Measurements from ENCODE around the gene HCFC1.

Gene HCFC1

DNA sequence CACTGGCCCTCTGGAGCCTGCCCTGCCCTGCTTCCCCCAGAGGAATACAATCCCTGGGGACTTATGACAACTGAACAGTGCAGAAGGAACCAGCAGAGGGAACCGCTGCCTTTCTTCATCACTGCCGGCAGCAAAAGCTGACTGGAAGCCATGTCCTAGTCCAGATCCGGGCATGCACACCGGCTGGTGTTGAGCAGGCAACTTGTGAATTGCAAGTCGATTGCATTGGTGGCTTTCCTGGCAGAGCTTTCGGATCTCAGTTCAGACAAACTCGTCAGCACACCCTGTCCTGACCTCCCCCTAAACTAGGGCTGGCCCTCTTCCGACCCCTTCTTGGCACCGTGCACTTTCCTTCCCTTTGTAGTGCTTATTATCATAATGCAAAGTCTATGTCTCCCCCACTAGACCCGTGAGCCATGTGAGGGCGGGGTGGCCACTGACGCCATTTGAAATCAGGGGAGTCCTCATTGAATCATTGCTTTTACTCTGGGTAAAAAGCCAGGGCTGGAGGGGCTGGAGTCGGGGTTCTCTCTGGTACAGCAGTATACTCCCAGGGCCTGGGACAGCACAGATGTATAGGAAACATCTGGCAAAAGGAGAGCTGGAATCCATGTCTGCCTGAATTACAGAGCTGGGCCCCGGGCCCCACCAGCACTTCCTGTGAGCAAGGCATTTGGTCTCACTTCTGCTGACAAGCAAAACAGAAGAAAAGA is 47.3 kb downstream of the HCFC1 start:
- peak; percentile 19 for DNase-seq (ENCODE audit: low read depth)

GRCh38 chrX:153922932-153923857 is 48.4 kb downstream of the HCFC1 start:
- peak; percentile 41 for DNase-seq (ENCODE audit: low read depth)

- no peak for DNase-seq (ENCODE audit: low read depth)
Measured at GRCh38 chrX:153921511-153922446, 49.8 kb downstream of the HCFC1 start.

- no peak for DNase-seq (ENCODE audit: low read depth)
Measured at GRCh38 chrX:153921070-153921469, 50.5 kb downstream of the HCFC1 start.

GRCh38 chrX:153920546-153920945 is 51.1 kb downstream of the HCFC1 start:
- DNase-seq (ENCODE audit: low read depth) = no peak

DNA sequence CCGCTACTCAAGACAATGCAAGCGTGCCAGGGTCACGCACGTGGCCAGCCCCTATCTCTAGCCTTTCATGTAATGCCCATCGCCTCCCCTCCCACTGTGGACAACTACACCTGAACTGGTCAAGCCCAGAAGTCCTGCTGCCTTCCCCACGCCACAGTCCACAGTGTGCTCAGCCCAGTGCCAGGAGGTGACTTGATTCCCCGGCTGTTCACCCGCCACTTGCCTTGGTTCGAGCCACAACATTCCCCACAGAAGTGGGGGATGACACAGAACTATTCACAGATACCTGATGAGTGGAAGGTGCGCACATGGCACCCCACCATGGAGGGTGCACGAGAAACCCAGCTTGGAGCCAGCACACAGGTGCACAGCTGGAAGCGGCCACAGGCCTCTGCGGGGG is 52.3 kb downstream of the HCFC1 start:
- no peak for DNase-seq (ENCODE audit: low read depth)

- no peak for DNase-seq (ENCODE audit: low read depth)
Measured at GRCh38 chrX:153917869-153918268, 53.7 kb downstream of the HCFC1 start.

GRCh38 chrX:153913701-153914100 is 57.9 kb downstream of the HCFC1 start:
- DNase-seq (ENCODE audit: low read depth) = no peak

- DNase-seq (ENCODE audit: low read depth) = no peak
Measured at GRCh38 chrX:153913211-153913610, 58.4 kb downstream of the HCFC1 start.

DNA sequence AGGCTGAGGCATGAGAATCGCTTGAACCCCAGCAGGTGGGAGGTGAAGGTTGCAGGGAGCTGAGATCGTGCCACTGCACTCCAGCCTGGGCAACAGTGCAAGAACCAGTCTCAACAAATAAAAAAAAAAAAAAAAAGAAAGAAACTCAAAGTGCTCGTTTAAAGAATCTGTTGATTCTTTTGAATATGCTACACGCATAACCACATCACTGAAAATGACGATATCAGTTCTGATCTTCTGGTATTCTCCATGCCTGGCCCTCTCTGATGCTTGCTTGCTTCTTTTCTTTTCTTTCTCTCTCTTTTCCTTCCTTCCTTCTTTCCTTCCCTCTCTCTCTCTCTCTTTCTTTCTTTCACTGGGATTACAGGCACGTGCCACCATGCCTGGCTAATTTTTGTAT is 59.8 kb downstream of the HCFC1 start:
- no peak for DNase-seq (ENCODE audit: low read depth)

DNA sequence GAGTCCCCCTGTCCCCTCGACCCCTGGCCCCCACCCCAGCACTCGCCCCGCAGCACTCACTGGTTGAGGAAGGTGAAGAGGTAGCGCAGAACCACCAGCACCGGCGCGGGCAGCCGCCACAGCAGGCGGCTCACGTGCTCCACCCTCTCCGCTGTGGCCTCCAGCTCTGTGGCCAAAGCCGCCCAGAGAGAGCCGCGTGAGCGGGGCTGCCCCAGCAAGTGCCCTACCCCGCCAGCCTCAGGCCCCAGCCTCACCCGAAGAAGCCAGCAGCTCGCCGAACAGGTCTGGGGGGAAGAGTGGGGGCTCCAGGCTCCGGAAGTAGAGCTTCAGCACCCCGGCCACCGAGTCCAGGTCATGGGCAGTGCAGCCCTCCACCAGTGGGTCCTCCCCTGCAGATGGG is 61.2 kb downstream of the HCFC1 start:
- no peak for DNase-seq (ENCODE audit: low read depth)

DNA sequence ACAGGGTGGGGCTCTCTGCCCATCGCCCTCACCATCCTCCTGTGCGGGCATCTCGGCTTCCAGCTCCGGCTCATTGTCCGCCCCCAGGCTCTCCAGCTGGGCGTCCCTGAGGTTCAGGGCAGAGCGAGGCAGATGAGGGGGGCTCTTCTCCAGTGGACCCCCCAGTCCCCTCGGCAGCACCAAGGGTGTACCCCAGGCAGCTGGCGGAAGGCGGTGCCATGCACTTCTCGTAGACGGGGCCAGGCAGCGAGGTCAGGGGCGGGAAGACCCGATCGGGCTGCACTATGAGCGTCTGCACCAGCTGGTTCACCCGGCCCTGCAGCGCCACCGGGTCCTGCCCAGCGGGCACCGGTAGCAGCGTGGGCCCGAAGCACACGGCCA is 61.6 kb downstream of the HCFC1 start:
- no peak for DNase-seq (ENCODE audit: low read depth)

- DNase-seq (ENCODE audit: low read depth) = no peak
Measured at GRCh38 chrX:153909024-153909979, 62.3 kb downstream of the HCFC1 start.

GRCh38 chrX:153908219-153908860 is 63.3 kb downstream of the HCFC1 start:
- DNase-seq (ENCODE audit: low read depth) = no peak

DNA sequence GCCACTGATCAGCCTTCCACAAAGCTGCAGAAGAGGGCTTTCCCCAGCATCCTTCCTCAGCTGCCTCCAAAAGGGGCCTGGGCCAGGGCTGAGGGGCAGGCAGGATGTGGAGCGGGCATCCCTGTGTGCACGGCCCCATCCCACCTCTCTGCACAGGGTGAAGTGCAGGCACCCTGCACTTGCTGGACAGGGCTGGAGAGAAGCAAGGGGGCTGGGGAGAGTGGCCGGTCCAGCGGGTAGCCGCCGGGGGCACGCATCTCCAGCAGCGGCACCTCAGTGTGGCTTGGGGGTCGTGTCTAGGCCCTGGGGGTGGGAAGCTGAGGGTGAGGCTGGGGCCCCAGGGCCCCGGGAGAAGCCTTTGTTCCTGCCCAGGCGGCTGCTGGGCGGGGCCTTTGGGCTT is 64.2 kb downstream of the HCFC1 start:
- no peak for DNase-seq (ENCODE audit: low read depth)

GRCh38 chrX:153906126-153906917 is 65.3 kb downstream of the HCFC1 start:
- no peak for DNase-seq (ENCODE audit: low read depth)

GRCh38 chrX:153905481-153906095 is 66.0 kb downstream of the HCFC1 start:
- DNase-seq (ENCODE audit: low read depth) = no peak

DNA sequence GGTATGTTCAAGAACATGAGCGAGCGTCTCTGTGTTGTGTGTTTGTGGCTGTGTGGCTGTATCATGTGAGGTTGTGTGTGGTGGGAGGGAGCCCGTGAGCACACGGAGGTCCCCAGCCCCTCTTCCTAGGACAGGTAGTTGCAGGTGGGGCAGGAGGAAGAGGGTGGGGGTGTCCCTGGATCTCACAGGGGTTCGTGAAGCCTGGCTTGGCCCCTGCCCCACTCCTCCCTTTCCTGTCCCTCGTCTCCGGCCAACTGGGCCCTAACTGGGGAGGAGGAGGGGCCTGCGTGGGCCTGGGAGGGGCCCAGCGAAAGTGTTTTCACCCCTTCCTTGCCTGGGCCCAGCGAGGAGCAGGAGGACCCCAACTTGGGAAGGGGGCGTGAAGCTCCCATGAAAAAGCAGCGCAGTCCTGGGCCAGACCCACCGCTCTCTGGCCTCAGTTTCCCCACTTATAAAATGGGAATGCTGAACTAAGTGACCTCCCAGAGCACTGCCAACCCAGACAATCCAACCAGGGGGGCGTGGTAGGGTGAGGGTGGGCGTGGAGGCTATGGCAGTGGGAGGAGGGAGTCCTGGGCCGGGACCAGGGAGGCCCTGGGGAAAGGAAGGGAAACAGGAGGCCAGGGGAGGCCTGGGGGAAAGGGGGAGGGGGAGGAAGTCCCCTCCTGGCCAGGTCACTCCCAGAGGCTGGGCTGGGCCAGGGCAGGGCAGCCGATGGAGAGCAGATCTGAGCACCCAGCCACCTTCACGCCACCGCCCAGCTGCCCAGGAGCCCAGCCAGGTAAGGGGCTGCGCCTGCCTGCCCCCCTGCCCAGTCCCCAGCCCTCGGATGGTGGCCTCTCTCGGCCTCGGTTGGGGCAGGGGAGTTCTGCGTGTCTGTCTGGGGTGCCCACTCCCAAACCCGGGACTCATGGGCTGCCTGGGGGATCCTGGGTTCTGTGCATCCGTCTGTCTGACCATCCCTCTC is 67.3 kb downstream of the HCFC1 start, which contains the start of gene AVPR2:
Gene AVPR2, plus strand, starts transcription at position 683 of the 967 bp plus-strand sequence. CDS start 473 bp downstream, outside the sequence.
- no peak for DNase-seq (ENCODE audit: low read depth)

All from fibroblast of gingiva (primary cell).